ENCODE measurements around the gene ANKRD12. TPM values are rescaled to one million over a fixed set of nuclear protein-coding genes. Genes with fewer than 3 reads are reported as not detected.

The ANKRD12 gene
- total RNA-seq, 1 experiment from 2014 or later = 30.7 TPM

GRCh38 chr18:9221661-9222060 is 85.1 kb downstream of the ANKRD12 start:
- no peaks in the 10 kb centered on the region for H3K4me1 ChIP-seq (ENCODE audit: control insufficient read depth, insufficient read depth, low read length)
- DNase-seq (ENCODE audit: low read depth, low spot score) (no peak), ATAC-seq (no peak)
- intact Hi-C loops (cut with micrococcal nuclease; ENCODE audit: unreplicated experiment) (no loop called here), in situ Hi-C loops (cut with HindIII; ENCODE audit: low pct_unique_long_range_greater_than_20kb, low sequenced_read_pairs) (no loop called here)
- peaks cover 13% of the 10 kb centered on the region; the same call in 1 of the 2 replicates for H3K36me3 ChIP-seq (ENCODE audit: control insufficient read depth, insufficient read depth, low read length)
- H3K27ac ChIP-seq (ENCODE audit: low read length) = no peak overlapping the region
- no peak overlapping the region for H3K4me3 ChIP-seq (ENCODE audit: low read depth in 2 of 2, low read length in 2 of 2)
- ChIA-PET CTCF (no interaction called here), POLR2A (no interaction called here)
- no peaks in the 10 kb centered on the region for H3K27me3 ChIP-seq (ENCODE audit: control insufficient read depth, insufficient read depth, low read length)
- TF ChIP-seq CTCF (IDR thresholded peaks at IDR 0.05) = no peak
- TF ChIP-seq POLR2AphosphoS5 (IDR thresholded peaks at IDR 0.05; ENCODE audit: low read depth, low read length) = no peak
- no peak for TF ChIP-seq SIN3A (IDR thresholded peaks at IDR 0.05; ENCODE audit: borderline replicate concordance, insufficient read depth, low read depth, low read length)
- TF ChIP-seq TCF7L2 (IDR thresholded peaks at IDR 0.05; ENCODE audit: low read depth, low read length) = no peak
- no peak for TF ChIP-seq REST (IDR thresholded peaks at IDR 0.05; ENCODE audit: insufficient read depth in 1 of 2, low read depth in 2 of 2, low read length in 1 of 2)
- no TSS peak for BruUV-seq (replicated peaks)
- no peaks in the 10 kb centered on the region for H3K9me3 ChIP-seq (ENCODE audit: control insufficient read depth, insufficient read depth, low read depth, low read length)

- Histone ChIP-seq H3K27ac (ENCODE audit: low read length) (no peak overlapping the region), H3K4me1 (ENCODE audit: control insufficient read depth, insufficient read depth, low read length) (no peaks in the 10 kb centered on the region), H3K9me3 (ENCODE audit: control insufficient read depth, insufficient read depth, low read depth, low read length) (no peaks in the 10 kb centered on the region), H3K27me3 (ENCODE audit: control insufficient read depth, insufficient read depth, low read length) (no peaks in the 10 kb centered on the region), H3K4me3 (ENCODE audit: low read depth in 2 of 2, low read length in 2 of 2) (no peak overlapping the region), H3K36me3 (ENCODE audit: control insufficient read depth, insufficient read depth, low read length) (peaks cover 10% of the 10 kb centered on the region; the same call in 1 of the 2 replicates)
- in situ Hi-C loops (cut with HindIII; ENCODE audit: low pct_unique_long_range_greater_than_20kb, low sequenced_read_pairs) = no loop called here
- ATAC-seq (no peak), DNase-seq (ENCODE audit: low read depth, low spot score) (no peak)
- intact Hi-C loops (cut with micrococcal nuclease; ENCODE audit: unreplicated experiment) = no loop called here
- POLR2A ChIA-PET = no interaction called here
- BruUV-seq (replicated peaks) = no TSS peak
- CTCF ChIA-PET = no interaction called here
- TF ChIP-seq REST (IDR thresholded peaks at IDR 0.05; ENCODE audit: insufficient read depth in 1 of 2, low read depth in 2 of 2, low read length in 1 of 2) = no peak
- no peak for TF ChIP-seq TCF7L2 (IDR thresholded peaks at IDR 0.05; ENCODE audit: low read depth, low read length)
- no peak for TF ChIP-seq SIN3A (IDR thresholded peaks at IDR 0.05; ENCODE audit: borderline replicate concordance, insufficient read depth, low read depth, low read length)
- no peak for TF ChIP-seq CTCF (IDR thresholded peaks at IDR 0.05)
- no peak for TF ChIP-seq POLR2AphosphoS5 (IDR thresholded peaks at IDR 0.05; ENCODE audit: low read depth, low read length)
These were observed 86.8 kb downstream of the ANKRD12 start for GRCh38 chr18:9223356-9223755.
